ENCODE measurements around the gene NUTF2.

NUTF2 gene

DNA sequence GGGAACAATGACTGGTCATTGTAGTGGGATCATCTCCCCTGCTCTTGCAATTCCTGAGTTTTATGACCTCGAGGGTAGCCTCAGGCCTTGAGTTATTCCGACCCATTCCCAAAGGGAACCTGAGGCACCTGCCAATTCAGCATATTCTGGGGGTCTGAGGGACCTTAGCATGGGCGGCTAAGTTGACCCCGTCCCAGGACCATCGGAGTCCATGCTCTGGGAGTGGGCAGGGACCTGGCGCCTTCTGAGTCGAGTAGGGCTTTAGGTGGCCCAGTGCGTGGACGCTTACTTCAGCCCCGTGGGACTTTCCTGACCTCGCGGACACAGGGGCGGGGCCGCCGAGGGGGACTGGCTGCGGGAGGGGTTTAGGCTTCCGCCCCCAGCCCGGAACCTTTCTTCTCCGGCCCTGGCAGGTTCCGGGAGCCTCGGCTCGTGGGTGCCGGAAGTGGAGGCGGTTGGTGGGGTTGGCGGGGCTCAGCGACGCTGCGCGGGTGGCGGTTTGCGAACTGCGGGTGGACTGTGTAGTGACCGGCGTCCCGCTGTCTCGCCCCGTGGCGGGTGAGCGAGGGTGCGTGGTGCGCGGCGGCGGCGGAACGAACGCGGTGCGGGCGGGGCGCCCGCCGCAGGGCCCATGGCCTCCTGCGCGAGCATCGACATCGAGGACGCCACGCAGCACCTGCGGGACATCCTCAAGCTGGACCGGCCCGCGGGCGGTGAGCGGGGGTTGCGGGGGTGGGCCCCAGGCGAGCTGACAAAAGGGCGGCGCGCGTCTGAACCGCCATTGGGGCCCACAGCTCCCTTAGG lies 26.1 kb downstream of the NUTF2 start, which contains the start of gene EDC4:
EDC4 (plus strand) TSS at position 422 of the 804 bp plus-strand sequence; CDS start at position 632, 210 bp downstream.
- H3K27ac ChIP-seq: peak within 1 kb of the TSS; percentile 79
- peak; percentile 89 for DNase-seq (ENCODE audit: low spot score)
- TF ChIP-seq, protein P1, sequence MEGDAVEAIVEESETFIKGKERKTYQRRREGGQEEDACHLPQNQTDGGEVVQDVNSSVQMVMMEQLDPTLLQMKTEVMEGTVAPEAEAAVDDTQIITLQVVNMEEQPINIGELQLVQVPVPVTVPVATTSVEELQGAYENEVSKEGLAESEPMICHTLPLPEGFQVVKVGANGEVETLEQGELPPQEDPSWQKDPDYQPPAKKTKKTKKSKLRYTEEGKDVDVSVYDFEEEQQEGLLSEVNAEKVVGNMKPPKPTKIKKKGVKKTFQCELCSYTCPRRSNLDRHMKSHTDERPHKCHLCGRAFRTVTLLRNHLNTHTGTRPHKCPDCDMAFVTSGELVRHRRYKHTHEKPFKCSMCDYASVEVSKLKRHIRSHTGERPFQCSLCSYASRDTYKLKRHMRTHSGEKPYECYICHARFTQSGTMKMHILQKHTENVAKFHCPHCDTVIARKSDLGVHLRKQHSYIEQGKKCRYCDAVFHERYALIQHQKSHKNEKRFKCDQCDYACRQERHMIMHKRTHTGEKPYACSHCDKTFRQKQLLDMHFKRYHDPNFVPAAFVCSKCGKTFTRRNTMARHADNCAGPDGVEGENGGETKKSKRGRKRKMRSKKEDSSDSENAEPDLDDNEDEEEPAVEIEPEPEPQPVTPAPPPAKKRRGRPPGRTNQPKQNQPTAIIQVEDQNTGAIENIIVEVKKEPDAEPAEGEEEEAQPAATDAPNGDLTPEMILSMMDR (conservative IDR thresholded peaks at IDR 0.05; ENCODE audit: low read depth): no peak
- ChIA-PET CTCF (interaction anchor here (0.6 to 1.7 kb wide), 5 partner anchors 9 to 142 kb away, joined by 3 to 7 read pairs (median 6); partner anchors contain the start of gene NRN1L), POLR2A (ENCODE audit: low non-redundant PET) (no interaction called here)

- TF ChIP-seq, protein P1 (conservative IDR thresholded peaks at IDR 0.05; ENCODE audit: low read depth): no peak
- DNase-seq (ENCODE audit: low spot score): no peak
- peak overlapping the region; percentile 79 for H3K27ac ChIP-seq
- ChIA-PET CTCF (interaction anchor here (0.6 to 1.4 kb wide), 5 partner anchors 8 to 143 kb away, joined by 3 to 7 read pairs (median 4); no protein-coding TSS in a partner anchor), POLR2A (ENCODE audit: low non-redundant PET) (no interaction called here)
These were observed 27.0 kb downstream of the NUTF2 start for GRCh38 chr16:67873435-67874370.

- ChIA-PET CTCF (interaction anchor here (0.8 to 1.4 kb wide), 2 partner anchors 9 to 36 kb away, joined by 3 to 7 read pairs; no protein-coding TSS in a partner anchor), POLR2A (ENCODE audit: low non-redundant PET) (no interaction called here)
- DNase-seq (ENCODE audit: low spot score): no peak
- TF ChIP-seq, protein P1 (conservative IDR thresholded peaks at IDR 0.05; ENCODE audit: low read depth): no peak
- peak overlapping the region; percentile 79 for H3K27ac ChIP-seq
These were observed 27.6 kb downstream of the NUTF2 start for GRCh38 chr16:67874372-67874771.

DNA sequence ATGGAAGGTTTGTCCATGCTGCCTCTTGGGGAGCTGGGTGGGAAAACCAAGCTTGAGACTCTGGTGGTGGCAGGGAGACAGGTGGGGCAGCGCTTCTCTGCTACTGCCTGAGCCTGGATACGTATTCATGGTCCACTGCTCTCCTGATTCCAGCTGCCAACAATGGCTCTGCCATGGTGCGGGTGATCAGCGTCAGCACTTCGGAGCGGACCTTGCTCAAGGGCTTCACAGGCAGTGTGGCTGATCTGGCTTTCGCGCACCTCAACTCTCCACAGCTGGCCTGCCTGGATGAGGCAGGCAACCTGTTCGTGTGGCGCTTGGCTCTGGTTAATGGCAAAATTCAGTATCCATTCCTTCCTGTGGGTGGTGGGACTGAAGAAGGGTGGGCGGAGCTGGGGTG lies 30.3 kb downstream of the NUTF2 start:
- CTCF ChIA-PET: interaction anchor here (0.7 kb wide), 1 partner anchor 42 kb away, joined by 4 read pairs; no protein-coding TSS in a partner anchor
- no peak for DNase-seq (ENCODE audit: low spot score)
- TF ChIP-seq, protein P1 (conservative IDR thresholded peaks at IDR 0.05; ENCODE audit: low read depth): no peak
- no peak overlapping the region for H3K27ac ChIP-seq
- POLR2A ChIA-PET (ENCODE audit: low non-redundant PET): no interaction called here

DNA sequence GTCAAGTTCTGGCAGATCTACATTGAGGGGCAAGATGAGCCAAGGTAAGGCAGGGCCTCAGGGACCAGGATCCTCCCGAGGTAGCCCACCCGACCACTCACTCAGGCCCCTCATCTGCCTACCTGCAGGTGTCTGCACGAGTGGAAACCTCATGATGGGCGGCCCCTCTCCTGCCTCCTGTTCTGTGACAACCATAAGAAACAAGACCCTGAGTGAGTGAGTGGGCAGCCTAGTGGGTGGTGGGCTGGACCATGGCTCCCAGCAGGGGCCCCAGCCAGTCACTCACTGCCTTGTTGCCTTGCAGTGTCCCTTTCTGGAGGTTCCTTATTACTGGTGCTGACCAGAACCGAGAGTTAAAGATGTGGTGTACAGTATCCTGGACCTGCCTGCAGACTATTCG lies 31.5 kb downstream of the NUTF2 start:
- ChIA-PET CTCF (interaction anchor here (0.6 to 1.4 kb wide), 3 partner anchors 51 to 323 kb away, joined by 3 read pairs; no protein-coding TSS in a partner anchor), POLR2A (ENCODE audit: low non-redundant PET) (no interaction called here)
- TF ChIP-seq, protein P1 (conservative IDR thresholded peaks at IDR 0.05; ENCODE audit: low read depth): no peak
- no peak for DNase-seq (ENCODE audit: low spot score)
- no peak overlapping the region for H3K27ac ChIP-seq

GRCh38 chr16:67878846-67879245 lies 32.1 kb downstream of the NUTF2 start:
- CTCF ChIA-PET: interaction anchor here (0.6 to 1.4 kb wide), 3 partner anchors 50 to 324 kb away, joined by 3 read pairs; no protein-coding TSS in a partner anchor
- no peak for DNase-seq (ENCODE audit: low spot score)
- no peak overlapping the region for H3K27ac ChIP-seq
- POLR2A ChIA-PET (ENCODE audit: low non-redundant PET): no interaction called here
- TF ChIP-seq, protein P1 (conservative IDR thresholded peaks at IDR 0.05; ENCODE audit: low read depth): no peak

Measured in RWPE1 (cell line).